Tibial artery (tissue), 4 donors: Measurements from ENCODE around the gene CCL27.

ENCODE experiments used
- DNase-seq, 2 donors: peaks; one replicate each; pipeline ENCODE4 v3.0.0-alpha.2; 2019
- H3K27ac ChIP-seq, 2 donors: fragments of 200-600 bp; sonication (generic) in 1 of 2; 1 replicate in 1 of 2; 2 replicates in 1 of 2; pipeline ENCODE4 v1.5.1; 2018 to 2019; ENCODE audit warnings: mild to moderate bottlenecking in 1 of 2
- H3K27me3 ChIP-seq, 2 donors: fragments of 200-600 bp; sonication (generic) in 1 of 2; one replicate each; pipeline versions ENCODE4 v1.5.1 to v1.6.0; 2016 to 2019
- H3K36me3 ChIP-seq, 3 donors: fragments of 200-600 bp; sonication (generic) in 2 of 3; one replicate each; pipeline ENCODE4 v1.5.1; 2016 to 2019; ENCODE audit warnings: mild to moderate bottlenecking in 2 of 3
- H3K4me1 ChIP-seq, 4 donors: fragments of 200-600 bp; sonication (generic) in 2 of 4; 1 replicate in 3 of 4; 2 replicates in 1 of 4; pipeline ENCODE4 v1.5.1; 2016 to 2019
- H3K4me3 ChIP-seq, 2 donors: fragments of 200-600 bp; sonication (generic) in 1 of 2; 1 replicate in 1 of 2; 2 replicates in 1 of 2; pipeline ENCODE4 v1.5.1; 2018 to 2019; ENCODE audit warnings: mild to moderate bottlenecking in 2 of 2
- H3K9me3 ChIP-seq, 3 donors: fragments of 200-600 bp; sonication (generic) in 1 of 3; one replicate each; pipeline ENCODE4 v1.5.1; 2016 to 2019
- intact Hi-C: fragments of 100-400 bp; cut with DNase I; formaldehyde crosslinking; loops from one replicate; pipeline ENCODE4 v1.15.0; 2023; ENCODE audit warnings: low total_unique reads
- TF ChIP-seq, protein P1 (sequence below), 2 experiments: fragments of 200-600 bp in 1 of 2; fragments of 450-650 bp in 1 of 2; IDR thresholded peaks; one replicate each; pipeline ENCODE4 v1.5.1; 2017 to 2019; ENCODE audit warnings: antibody characterized with exemption in 2 of 2, mild to moderate bottlenecking in 1 of 2, moderate library complexity in 1 of 2

The CCL27 gene

DNA sequence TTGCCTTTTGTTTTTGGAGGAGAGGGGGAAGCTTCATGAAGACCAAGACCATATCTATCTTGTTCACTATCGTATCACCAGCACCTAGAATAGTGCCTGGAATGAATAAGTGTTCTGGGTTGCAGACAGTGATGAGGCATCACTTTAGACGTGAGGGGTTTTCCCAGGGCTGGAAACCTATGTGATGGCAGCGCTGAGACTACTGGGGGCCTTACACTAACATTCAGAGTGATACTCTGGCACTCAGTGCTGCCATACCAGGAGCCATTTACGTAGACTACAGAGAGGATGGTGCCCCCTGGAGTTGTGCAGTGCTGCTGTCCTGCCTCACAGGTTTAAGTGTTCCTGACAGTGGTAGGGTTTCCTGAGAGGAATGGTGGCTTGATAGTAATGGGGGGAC, 21.7 kb upstream of the CCL27 start:
- intact Hi-C loops = no loop called here
- no peaks in the 10 kb centered on the region for H3K9me3 ChIP-seq

DNA sequence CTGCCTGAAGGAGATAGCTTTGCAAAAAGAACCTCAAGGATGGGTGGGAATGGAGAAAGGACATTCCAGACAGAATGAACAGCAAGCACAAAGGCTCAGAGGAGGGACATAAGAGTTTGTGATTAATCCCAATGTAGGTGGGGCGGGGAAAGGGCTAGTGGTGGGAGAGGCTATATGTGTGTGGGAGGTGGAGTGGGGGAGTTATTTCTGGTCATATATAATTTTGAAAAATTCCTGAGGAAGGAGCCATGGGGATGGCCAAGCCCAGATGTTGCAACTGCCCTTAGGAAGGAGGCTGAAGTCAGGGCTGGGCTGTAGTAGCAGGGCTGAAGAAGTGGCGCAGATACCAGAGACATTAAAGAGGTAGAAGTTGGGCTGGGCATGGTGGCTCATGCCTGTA, 13.4 kb upstream of the CCL27 start:
- TF ChIP-seq, protein P1, sequence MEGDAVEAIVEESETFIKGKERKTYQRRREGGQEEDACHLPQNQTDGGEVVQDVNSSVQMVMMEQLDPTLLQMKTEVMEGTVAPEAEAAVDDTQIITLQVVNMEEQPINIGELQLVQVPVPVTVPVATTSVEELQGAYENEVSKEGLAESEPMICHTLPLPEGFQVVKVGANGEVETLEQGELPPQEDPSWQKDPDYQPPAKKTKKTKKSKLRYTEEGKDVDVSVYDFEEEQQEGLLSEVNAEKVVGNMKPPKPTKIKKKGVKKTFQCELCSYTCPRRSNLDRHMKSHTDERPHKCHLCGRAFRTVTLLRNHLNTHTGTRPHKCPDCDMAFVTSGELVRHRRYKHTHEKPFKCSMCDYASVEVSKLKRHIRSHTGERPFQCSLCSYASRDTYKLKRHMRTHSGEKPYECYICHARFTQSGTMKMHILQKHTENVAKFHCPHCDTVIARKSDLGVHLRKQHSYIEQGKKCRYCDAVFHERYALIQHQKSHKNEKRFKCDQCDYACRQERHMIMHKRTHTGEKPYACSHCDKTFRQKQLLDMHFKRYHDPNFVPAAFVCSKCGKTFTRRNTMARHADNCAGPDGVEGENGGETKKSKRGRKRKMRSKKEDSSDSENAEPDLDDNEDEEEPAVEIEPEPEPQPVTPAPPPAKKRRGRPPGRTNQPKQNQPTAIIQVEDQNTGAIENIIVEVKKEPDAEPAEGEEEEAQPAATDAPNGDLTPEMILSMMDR (IDR thresholded peaks at IDR 0.05) = no peak
- Histone ChIP-seq H3K9me3 (no peaks in the 10 kb centered on the region), H3K27ac (no peak overlapping the region), H3K4me1 (no peaks in the 10 kb centered on the region), H3K27me3 (no peaks in the 10 kb centered on the region), H3K36me3 (peaks cover 0 to 12% (median 7%) of the 10 kb centered on the region in 3 donors), H3K4me3 (no peak overlapping the region)
- no peak for DNase-seq
- intact Hi-C loops = no loop called here

More for the DNA sequence above, 21.7 kb upstream of the CCL27 start:
- TF ChIP-seq, protein P1 (IDR thresholded peaks at IDR 0.05) = no peak
- Histone ChIP-seq H3K36me3 (peaks cover 0 to 24% (median 0%) of the 10 kb centered on the region in 3 donors), H3K27ac (no peak overlapping the region), H3K4me1 (peaks cover 0 to 37% (median 19%) of the 10 kb centered on the region in 4 donors), H3K4me3 (no peak overlapping the region), H3K27me3 (no peaks in the 10 kb centered on the region)
- no peak for DNase-seq

DNA sequence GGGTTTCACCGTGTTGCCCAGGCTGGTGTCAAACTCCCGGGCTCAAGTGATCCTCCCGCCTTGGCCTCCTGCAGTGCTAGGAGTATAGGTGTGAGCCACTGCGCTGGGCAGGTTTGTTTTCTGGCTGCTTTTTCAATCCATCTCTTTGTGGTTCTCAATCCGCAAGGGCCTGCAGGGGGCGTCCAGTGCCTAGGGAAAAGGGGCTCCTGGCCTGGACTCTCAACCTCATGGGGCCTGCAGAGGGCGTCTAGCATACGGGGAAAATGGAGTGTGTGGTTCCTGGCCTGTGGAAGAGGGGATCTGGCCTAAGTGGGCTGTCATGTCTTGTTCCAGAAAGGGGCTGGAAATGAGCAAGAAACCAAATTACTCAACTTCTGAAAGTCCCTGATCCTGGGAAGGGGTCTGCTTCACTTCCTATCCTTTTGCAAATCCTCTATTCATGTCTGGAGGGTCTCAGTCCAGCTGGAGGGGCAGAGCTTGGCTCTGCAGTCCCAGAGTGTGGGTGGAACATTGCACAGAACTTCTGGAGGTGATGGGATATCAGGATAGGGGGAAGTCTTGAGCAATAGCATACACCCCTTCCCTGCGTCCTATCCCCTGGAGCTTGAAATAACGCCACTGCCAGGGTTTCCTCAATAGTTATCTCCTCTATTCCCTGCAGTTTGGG, 12.7 kb upstream of the CCL27 start:
- intact Hi-C loops = no loop called here
- DNase-seq = peak in 1 of 2 donors; percentile 54
- Histone ChIP-seq H3K27me3 (no peaks in the 10 kb centered on the region), H3K9me3 (no peaks in the 10 kb centered on the region), H3K27ac (no peak overlapping the region), H3K4me1 (no peaks in the 10 kb centered on the region), H3K36me3 (peaks cover 0 to 10% (median 7%) of the 10 kb centered on the region in 3 donors), H3K4me3 (no peak overlapping the region)
- TF ChIP-seq, protein P1 (IDR thresholded peaks at IDR 0.05) = peak; percentile 27 to 41

DNA sequence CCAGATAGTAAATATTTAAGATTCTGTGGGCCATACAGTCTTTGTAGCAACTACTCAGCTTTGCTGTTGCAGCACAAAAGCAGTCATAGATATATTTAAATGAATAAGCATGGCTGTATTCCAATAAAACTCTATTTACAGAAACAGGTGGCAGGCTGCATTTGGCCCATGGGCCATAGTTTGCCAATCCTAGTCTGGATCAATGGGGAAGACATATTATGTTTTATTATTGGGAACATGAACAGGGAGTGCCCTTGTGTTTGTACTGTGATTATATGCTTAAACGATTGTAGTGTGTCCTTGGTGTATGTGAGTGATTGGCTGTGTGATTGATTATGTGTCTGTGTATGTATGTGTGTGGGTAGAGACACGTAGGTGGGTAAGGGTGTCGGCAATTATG, 12.0 kb upstream of the CCL27 start:
- no peaks in the 10 kb centered on the region for H3K9me3 ChIP-seq
- TF ChIP-seq, protein P1 (IDR thresholded peaks at IDR 0.05) = no peak
- H3K36me3 ChIP-seq = peaks cover 0 to 11% (median 7%) of the 10 kb centered on the region in 3 donors
- H3K27me3 ChIP-seq = no peaks in the 10 kb centered on the region
- no peaks in the 10 kb centered on the region for H3K4me1 ChIP-seq
- intact Hi-C loops = no loop called here
- H3K4me3 ChIP-seq = no peak overlapping the region
- no peak overlapping the region for H3K27ac ChIP-seq
- DNase-seq = no peak

DNA sequence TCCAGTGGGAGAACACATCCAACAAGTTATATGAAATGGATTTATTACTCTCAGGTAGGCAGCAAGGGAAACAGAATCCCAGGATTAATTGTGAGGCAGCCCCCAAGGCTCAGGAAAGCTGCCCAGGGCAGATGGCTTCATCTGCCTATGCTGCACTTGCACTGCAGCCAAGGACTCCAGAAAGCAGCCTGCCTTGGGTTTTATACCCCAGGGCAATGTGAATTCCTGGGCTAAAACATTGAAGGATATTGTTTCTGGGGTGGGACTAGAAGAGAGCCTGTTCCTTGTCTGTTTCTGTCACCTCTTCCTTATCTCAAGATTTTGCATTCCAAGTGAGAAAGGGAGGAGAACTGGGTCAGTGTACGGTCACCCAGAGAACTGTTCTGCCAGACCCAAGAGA, 8.8 kb upstream of the CCL27 start:
- TF ChIP-seq, protein P1 (IDR thresholded peaks at IDR 0.05) = no peak
- Histone ChIP-seq H3K27me3 (no peaks in the 10 kb centered on the region), H3K36me3 (peaks cover 0 to 27% (median 14%) of the 10 kb centered on the region in 3 donors), H3K27ac (no peak overlapping the region), H3K9me3 (no peaks in the 10 kb centered on the region), H3K4me3 (no peak overlapping the region), H3K4me1 (peaks cover 0 to 14% (median 10%) of the 10 kb centered on the region in 4 donors)
- intact Hi-C loops = no loop called here
- DNase-seq = no peak
